Stimulated activated CD4-positive, alpha-beta T cell treated with anti-CD3 and anti-CD28 coated beads, Interleukin-15, amount 100 ng/mL, for 24 hours (primary cell): ENCODE results near the gene RAB11B.
"Not testable (repeated sequence)": the region's sequence is repeated elsewhere in the genome, so short reads cannot be mapped to it uniquely, and the experiment has no call there.

Source experiments
- DNase-seq: peaks from one replicate; pipeline ENCODE4 v3.0.0-alpha.2; 2020

RAB11B gene

DNA sequence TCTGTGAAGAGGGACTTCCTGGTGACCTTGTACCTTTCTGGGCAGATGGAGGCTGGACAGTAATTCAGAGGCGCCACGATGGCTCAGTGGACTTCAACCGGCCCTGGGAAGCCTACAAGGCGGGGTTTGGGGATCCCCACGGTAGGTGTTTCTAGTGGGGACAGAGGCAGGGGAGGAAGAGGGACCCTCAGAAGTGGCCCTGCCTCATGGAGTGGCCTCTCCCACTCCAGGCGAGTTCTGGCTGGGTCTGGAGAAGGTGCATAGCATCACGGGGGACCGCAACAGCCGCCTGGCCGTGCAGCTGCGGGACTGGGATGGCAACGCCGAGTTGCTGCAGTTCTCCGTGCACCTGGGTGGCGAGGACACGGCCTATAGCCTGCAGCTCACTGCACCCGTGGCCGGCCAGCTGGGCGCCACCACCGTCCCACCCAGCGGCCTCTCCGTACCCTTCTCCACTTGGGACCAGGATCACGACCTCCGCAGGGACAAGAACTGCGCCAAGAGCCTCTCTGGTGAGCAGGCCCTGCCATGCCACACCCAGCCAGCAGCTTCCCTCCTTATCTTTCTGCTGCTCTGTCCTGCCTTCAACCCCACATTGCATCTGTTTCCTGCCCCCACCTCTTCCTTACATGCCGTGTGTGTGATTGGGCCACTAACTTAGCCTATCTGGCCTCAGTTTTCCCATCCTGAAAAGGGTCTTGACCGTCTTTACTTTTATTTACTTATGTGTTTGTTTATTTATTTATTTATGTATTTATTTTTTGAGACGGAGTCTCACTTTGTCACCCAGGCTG is 19.0 kb upstream of the RAB11B start:
- no peak for DNase-seq

DNA sequence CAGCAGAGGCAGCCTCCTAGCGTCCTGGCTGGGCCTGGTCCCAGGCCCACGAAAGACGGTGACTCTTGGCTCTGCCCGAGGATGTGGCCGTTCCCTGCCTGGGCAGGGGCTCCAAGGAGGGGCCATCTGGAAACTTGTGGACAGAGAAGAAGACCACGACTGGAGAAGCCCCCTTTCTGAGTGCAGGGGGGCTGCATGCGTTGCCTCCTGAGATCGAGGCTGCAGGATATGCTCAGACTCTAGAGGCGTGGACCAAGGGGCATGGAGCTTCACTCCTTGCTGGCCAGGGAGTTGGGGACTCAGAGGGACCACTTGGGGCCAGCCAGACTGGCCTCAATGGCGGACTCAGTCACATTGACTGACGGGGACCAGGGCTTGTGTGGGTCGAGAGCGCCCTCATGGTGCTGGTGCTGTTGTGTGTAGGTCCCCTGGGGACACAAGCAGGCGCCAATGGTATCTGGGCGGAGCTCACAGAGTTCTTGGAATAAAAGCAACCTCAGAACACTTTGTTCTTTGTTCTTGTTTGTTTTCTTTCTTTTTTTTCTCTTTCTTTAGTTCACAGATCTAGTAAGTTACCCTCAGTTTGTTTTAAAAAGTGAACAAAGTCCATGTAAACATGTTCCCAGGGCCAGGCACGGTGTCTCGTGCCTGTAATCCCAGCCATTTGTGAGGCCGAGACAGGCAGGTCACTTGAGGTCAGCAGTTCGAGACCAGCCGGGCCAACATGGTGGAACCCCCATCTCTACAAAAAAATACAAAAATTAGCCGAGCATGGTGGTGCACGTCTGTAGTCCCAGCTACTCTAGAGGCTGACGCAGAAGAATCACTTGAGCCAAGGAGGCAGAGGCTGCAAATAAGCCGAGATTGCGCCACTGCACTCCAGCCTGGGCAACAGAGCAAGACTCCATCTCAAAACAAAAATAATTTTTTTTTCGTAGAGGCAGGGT is 16.0 kb upstream of the RAB11B start:
- DNase-seq, result no peak

DNA sequence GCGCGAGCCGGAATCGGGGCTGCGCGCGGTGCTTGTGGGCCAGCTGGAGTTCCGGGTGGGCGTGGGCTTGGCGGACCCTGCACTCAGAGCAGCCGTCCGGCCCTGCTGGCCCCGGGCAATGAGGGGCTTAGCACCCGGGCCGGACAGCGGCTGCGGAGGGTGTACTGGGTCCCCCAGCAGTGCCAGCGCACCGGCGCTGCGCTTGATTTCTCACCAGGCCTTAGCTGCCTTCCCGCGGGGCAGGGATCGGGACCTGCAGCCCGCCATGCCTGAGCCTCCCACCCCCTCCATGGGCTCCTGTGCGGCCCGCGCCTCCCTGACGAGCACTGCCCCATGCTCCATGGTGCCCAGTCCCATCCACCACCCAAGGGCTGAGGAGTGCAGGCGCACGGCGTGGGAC is 14.4 kb upstream of the RAB11B start:
- not testable (repeated sequence) for DNase-seq

- DNase-seq, result not testable (repeated sequence)
Measured at GRCh38 chr19:8376373-8376974, 13.7 kb upstream of the RAB11B start.

DNA sequence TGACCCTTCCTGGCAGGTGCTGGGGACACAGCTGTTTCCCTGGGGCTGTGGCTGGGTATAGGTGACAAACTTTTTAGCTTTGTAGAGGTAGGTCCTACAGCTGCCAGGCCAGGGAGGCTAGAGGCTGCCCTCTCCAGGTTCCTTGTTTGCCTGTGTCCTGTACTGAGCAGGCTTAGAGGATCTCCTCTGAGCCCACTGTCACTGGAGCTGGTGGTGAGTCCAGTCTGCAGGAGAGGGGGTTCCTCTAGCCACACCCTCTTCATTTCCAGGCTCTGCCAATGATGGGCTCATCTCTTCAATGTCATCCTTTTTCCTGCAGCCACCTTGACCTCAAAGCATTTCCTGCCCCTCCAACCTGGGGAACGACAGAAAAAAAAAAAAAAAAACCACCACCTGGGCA is 12.6 kb upstream of the RAB11B start:
- no peak for DNase-seq

- not testable (repeated sequence) for DNase-seq
Measured at GRCh38 chr19:8379156-8379891, 10.8 kb upstream of the RAB11B start.

DNA sequence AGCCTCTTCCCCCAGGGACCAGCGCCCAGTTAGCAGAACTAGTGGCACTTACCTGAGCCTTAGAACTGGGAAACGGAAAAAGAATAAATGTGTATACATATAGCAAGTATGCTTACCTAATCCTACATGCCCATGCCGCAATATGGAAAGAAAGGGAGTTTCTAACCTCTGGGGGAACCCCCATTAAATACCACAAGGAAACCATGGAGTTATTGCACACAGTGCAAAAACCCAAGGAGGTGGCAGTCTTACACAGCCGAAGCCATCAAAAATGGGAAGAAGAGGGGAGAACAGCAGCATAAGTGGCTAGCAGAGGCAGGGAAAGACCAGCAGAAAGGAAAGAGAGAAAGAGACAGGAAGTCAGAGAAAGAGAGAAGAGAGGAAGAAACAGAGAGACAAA is 5.6 kb upstream of the RAB11B start:
- not testable (repeated sequence) for DNase-seq

GRCh38 chr19:8385103-8385502 is 5.1 kb upstream of the RAB11B start:
- not testable (repeated sequence) for DNase-seq

DNA sequence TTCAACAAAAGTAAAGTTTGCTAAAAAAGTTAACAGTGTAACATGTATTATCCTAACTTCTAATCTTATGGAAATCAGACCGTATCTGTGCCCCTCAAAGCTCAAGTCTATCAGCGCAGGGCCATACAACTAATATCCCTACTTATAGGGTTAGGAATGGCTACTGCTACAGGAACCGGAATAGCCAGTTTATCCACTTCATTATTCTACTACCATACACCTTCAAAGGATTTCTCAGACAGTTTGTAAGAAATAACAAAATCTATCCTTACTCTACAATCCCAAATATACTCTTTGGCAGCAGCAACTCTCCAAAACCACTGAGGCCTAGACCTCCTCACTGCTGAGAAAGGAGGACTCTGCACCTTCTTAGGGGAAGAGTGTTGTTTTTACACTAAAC is 4.6 kb upstream of the RAB11B start:
- not testable (repeated sequence) for DNase-seq

DNA sequence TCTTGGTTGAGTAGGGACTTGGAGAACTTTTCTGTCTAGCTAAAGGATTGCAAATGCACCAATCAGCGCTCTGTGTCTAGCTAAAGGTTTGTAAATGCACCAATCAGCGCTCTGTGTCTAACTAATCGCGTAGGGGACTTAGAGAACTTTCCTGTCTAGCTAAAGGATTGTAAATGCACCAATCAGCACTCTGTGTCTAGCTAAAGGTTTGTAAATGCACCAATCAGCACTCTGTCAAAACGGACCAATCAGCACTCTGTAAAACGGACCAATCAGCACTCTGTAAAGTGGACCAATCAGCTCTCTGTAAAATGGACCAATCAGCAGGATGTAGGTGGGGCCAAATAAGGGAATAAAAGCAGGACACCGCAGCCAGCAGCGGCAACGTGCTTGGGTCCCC is 3.7 kb upstream of the RAB11B start:
- DNase-seq, result not testable (repeated sequence)

- DNase-seq, result no peak
Measured at GRCh38 chr19:8386990-8387389, 3.2 kb upstream of the RAB11B start.

DNA sequence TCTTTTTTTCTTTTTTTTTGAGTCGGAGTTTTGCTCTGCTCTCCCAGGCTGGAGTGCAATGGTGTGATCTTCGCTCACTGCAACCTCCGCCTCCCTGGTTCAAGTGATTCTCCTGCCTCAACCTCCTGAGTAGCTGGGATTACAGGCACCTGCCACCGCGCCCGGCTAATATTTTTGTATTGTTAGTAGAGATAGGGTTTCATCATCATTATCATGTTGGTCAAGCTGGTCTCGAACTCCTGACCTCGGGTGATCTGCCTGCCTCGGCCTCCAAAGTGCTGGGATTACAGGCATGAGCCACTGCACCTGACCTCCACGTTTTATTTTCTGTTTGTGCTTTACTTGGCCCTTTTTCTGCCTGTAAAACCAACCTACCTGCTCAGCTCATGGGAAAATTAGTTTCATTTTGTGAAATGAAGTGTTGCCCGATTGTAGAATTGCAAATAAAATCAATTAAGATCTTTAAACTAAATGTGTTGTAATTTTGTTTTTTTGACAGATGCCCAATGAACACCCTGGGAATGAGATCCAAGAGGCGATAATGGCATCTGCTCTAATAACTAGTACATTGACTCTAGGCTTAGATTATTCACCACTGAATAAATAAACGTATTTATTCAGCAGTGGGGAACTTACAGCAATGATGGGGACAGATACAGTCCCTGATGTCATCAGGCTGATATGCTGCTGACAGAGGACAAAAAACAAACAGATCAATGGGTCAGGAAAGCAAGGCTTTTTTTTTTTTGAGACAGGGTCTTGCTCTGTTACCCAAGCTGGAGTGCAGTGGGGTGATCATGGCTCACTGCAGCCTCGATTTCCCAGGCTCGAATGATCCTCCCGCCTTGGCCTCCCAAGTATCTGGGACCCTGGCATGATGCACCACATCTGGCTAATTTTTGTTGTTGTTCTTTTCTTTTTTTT is 2.2 kb upstream of the RAB11B start:
- DNase-seq, result no peak

DNA sequence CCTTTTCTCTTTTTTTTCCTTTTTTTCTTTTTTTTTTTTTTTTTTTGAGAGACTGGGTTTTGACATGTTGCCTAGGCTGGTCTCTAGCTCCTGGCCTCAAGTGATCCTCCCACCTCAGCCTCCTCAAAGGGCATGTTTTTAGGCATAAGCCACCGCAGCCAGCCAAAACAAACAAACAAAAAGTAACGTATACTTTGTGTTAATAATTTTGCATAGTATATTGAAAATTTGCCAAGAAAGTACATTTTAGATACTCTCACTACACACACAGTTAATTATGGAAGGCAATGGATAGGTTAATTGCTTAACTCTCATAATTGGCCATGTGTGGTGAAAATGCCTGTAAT is 1.6 kb upstream of the RAB11B start:
- DNase-seq, result no peak

DNA sequence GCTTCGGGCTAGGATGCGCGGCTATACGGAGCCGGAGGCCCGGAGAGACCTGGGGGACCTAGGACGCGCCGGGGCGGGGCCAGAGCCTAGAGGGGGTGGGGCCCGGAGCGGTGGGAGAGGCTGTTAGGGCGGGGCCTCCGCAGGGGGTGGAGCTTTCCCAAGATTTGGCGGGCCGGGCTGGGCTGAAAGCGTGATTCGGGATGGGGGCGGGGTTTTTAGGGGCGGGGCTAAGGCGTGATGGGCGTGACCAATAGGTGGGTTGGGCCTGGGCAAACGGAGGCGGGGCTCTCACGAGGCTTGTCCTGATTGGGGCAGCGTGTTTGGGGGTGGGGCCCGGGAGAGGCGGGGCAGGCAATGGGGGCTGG is 439 bp downstream of the RAB11B start:
- DNase-seq, result peak; percentile 95

DNA sequence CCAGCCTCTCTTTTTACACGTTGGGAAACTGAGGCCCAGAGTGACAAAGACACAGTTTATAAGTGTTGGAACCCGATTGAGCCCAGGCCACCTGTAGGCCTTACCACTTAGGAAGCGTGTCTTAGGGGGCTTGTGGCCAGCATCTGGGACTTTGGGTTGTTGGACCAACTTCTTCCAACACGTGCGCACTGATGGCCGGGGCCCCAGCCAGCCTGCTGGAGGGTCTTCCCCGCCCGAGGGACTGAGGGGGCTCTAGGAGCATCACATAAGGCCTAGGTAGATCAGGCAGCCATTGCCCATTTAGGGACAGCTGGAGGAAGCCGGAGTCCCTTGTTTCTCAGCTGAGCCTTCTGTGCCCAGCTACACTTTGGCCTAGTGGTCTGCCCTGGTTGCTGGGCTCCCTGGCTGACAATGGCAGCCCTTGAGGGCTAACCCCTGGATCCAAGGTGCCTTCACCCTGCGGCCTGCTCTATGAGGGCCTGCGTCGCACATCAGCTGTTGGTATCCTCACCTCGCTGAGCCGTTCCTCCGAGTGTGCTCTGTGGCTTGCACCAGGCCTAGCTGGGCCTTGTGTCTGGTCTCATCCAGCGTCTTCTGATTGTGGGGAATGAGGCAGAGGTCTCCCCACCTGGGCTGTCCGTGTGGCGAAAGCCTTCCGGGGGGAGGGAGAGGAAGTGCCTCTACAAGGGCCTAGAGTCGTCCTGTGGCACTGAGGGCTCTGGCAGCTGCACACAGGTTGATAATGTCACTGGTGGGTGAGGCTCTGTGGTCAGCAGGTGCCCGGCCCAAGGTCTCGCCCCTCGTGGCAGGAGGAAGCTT is 1.2 kb downstream of the RAB11B start:
- no peak for DNase-seq

GRCh38 chr19:8392017-8392591 is 1.9 kb downstream of the RAB11B start:
- no peak for DNase-seq

DNA sequence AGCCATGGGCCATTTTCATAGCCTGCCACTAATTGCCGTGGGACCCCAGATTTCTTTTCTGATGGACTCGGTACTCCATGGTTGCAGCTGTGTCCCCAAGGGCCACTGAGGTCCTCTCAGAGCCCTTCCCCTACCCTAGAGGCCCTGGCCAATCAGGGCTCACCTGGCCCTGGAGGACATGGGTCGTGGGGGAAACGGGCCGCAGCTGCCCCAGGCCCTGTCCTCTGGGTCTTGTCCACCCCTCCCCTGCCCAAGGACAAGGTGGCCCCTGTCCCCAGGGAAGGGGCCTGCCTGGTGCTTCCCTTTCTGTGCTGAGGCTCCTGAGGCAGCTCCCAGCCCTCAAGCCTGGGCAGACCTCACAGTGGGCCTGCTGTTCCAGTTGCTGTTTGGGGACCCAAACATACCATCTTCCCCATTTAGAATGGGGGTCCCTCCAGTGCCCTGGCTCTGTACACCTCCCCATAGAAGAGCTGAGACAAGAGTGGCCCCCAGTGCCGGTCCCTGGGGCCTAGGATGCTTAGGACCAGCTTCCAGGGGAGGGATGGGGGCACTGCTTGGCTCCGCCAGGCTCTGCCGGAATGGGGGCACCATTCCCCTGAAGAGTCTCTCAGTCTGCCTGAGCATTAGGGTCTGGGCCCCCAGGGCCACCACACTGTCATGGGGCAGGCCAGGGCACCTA is 3.2 kb downstream of the RAB11B start:
- DNase-seq, result no peak

DNA sequence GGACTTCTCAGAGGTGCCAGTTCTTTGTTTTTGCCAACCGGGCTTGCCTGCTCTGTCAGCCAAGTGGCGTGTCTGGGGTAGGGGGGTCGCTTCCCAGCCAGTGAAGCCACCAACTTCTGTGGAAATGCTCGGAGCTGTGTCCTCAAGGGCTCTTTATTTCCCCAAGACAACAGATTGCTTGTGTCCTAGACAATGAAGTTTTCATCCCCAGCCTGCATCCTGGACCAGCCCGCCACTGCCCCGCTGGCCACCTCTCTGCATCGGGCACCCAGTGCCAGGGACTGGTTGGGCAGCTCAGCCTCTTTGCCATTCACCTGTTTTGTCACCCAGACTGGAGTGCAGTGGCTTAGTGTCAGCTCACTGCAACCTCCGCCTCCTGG is 3.7 kb downstream of the RAB11B start:
- DNase-seq, result no peak

DNA sequence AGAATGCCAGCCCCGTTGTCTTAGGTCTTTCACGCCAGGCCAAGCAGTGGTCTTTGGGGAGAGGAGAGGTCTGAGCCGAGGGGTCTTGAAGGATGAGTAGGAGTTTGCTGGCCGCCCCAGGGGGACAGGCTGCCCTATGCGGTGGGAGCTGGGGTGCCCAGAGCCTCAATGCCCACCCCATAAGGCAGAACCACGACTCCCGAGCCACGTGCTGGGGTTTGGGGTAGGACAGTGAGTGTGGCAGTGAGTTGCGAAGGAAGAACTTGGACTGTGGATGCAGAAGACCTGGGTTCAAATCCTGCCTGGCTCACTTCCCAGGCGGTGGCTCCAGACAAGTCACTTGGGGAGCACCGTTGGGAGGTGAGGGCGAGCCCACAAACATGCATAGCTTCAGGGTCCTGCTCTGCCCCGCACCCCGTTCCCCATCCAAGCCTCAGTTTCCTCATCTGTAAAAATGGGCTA is 5.5 kb downstream of the RAB11B start:
- DNase-seq, result no peak

DNA sequence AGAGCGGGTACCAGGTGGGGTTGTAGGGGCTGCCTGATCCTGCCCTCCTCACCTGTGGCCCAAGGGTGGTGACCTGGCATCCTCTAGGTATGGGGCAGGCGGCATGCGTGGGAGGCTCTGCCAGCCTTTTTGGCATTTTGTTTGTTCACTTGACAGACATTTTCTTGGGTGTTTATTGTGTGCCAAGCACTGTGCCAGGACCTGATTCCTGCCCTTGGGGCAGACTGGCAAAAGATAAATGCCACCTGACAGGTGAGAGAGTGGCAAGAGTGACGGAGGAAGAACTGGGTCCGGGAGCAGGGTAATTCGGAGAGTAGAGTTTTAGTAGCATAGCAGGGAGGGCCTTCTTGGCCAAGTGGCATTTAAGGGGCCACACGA is 6.0 kb downstream of the RAB11B start:
- no peak for DNase-seq
